HUES6 (cell line): ENCODE measurements around the gene IRS2.

ENCODE experiments used
- H3K27ac ChIP-seq: 2 replicates; pipeline ENCODE4 v1.7.0; 2013; ENCODE audit warnings: low read depth, mild to moderate bottlenecking, low read length, inconsistent platforms
- H3K27me3 ChIP-seq: 2 replicates; pipeline ENCODE4 v1.6.1; 2013; ENCODE audit warnings: low read length; ENCODE audit not compliant: control insufficient read depth, insufficient read depth
- H3K36me3 ChIP-seq: 2 replicates; pipeline ENCODE4 v1.6.1; 2013; ENCODE audit warnings: low read length; ENCODE audit not compliant: control insufficient read depth, insufficient read depth
- H3K4me1 ChIP-seq: 2 replicates; pipeline ENCODE4 v1.6.1; 2013; ENCODE audit warnings: low read length; ENCODE audit not compliant: control insufficient read depth, insufficient read depth
- H3K4me3 ChIP-seq: 2 replicates; pipeline ENCODE4 v1.5.1; 2013; ENCODE audit warnings: low read depth, low read length
- H3K9ac ChIP-seq: one replicate; pipeline ENCODE4 v1.6.1; 2013; ENCODE audit warnings: mild to moderate bottlenecking, low read length
- H3K9me3 ChIP-seq: 2 replicates; pipeline ENCODE4 v1.6.1; 2013; ENCODE audit warnings: low read depth, low read length; ENCODE audit not compliant: control insufficient read depth, insufficient read depth

Gene IRS2

DNA sequence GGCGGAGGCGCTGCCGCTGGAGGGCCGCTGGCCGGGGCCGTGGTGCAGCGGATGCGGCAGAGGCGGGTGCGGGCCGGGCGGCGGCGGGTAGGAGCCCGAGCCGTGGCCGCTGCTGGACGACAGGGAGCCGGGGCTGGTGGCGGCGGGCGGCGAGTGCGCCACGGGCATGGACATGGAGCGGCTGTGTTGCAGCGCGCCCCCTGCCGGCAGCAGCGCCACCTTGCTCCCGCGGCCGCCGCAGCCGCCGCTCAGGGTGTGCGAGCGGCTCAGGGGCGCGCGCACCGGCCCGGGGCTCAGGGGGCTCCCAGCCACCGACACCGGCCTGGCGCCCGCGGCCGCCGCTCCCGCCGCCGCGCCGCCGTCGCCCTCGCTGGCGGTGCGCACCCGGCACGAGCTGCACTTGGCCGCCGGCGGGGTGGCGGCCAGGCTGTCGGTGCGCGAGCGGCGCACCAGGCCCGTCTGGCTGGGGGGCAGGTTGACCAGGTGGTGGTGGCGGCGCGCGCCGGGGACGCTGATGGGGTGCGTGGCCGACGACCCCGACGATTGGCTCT lies 1.7 kb downstream of the IRS2 start:
- H3K27me3 ChIP-seq = peaks cover 15% of the 10 kb centered on the region
- H3K9ac ChIP-seq = peak overlapping the region; percentile 55
- no peaks in the 10 kb centered on the region for H3K9me3 ChIP-seq
- no peak overlapping the region for H3K27ac ChIP-seq
- peaks cover 4% of the 10 kb centered on the region; the same call in 1 of the 2 replicates for H3K36me3 ChIP-seq
- H3K4me1 ChIP-seq = peaks cover 16% of the 10 kb centered on the region
- peak overlapping the region; percentile 87 for H3K4me3 ChIP-seq

DNA sequence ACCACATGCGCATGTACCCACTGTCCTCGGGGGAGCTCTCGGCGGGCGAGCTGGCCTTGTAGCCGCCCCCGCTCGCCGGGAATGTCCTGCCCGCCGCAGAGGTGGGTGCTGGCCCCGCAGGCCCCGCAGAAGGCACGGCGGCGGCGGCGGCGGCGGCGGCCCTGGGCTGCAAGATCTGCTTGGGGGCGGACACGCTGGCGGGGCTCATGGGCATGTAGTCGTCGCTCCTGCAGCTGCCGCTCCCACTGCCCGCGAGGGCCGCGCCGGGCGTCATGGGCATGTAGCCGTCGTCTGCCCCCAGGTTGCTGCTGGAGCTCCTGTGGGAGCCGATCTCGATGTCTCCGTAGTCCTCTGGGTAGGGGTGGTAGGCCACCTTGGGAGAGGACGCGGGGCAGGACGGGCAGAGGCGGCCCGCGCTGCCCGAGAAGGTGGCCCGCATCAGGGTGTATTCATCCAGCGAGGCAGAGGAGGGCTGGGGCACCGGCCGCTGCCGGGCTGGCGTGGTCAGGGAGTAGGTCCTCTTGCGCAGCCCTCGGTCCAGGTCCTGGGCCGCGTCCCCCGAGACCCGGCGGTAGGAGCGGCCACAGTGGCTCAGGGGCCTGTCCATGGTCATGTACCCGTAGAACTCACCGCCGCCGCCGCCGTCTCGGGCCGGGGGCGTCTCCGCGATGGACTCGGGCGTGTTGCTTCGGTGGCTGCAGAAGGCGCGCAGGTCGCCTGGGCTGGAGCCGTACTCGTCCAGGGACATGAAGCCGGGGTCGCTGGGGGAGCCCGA lies 2.4 kb downstream of the IRS2 start:
- Histone ChIP-seq H3K27ac (no peak overlapping the region), H3K4me1 (peaks cover 21% of the 10 kb centered on the region), H3K9ac (peak overlapping the region; percentile 55), H3K4me3 (peak overlapping the region; percentile 71), H3K36me3 (peaks cover 4% of the 10 kb centered on the region; the same call in 1 of the 2 replicates), H3K9me3 (no peaks in the 10 kb centered on the region), H3K27me3 (peaks cover 15% of the 10 kb centered on the region)

DNA sequence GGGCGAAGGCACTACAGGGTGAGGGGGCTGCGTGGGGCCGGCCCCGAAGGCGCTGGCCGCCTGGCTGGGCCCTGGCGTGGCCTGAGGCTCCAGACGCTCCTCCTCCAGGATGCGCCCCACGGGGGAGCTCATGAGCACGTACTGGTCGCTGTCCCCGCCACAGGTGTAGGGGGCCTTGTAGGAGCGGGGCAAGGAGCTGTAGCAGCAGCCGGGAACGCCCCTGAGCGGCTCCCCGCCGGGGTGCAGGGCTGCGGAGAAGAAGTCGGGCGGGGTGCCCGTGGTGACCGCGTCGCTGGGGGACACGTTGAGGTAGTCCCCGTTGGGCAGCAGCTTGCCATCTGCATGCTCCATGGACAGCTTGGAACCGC lies 3.0 kb downstream of the IRS2 start:
- Histone ChIP-seq H3K4me1 (peaks cover 26% of the 10 kb centered on the region), H3K4me3 (peak overlapping the region; percentile 71; the same call in 1 of the 2 replicates), H3K36me3 (peaks cover 4% of the 10 kb centered on the region; the same call in 1 of the 2 replicates), H3K9ac (no peak overlapping the region), H3K27me3 (peaks cover 15% of the 10 kb centered on the region), H3K27ac (no peak overlapping the region), H3K9me3 (no peaks in the 10 kb centered on the region)

DNA sequence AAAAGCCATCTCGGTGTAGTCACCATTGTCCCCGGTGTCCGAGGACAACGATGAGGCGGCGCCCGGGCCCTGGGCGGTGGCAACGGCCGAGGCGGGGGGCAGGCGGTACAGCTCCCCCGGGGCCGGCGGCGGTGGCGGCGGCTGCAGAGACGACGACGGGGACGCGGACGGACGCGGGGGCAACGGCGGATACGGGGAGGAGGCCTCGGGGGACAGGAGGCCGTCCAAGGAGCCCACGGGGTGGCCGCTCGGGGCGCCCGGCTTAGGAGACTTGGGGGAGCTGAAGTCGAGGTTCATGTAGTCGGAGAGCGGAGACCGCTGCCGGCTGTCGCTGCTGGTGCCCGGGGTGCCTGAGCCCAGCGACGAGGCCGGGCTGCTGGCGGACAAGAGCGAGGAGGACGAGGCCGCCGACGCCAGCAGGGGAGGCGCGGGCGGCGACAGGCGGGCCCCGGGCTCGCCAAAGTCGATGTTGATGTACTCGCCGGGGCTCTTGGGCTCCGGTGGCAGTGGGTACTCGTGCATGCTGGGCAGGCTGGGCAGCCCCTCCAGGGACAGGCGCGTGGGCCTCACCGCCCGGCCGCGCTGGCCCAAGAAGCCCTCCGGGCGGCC lies 3.5 kb downstream of the IRS2 start:
- no peaks in the 10 kb centered on the region for H3K9me3 ChIP-seq
- H3K4me1 ChIP-seq = peaks cover 26% of the 10 kb centered on the region
- peaks cover 12% of the 10 kb centered on the region for H3K27me3 ChIP-seq
- no peak overlapping the region for H3K27ac ChIP-seq
- 0 out of 2 replicates have a peak overlapping the region, but pooled peaks have one; percentile 71 for H3K4me3 ChIP-seq
- peaks cover 4% of the 10 kb centered on the region; the same call in 1 of the 2 replicates for H3K36me3 ChIP-seq
- H3K9ac ChIP-seq = no peak overlapping the region

DNA sequence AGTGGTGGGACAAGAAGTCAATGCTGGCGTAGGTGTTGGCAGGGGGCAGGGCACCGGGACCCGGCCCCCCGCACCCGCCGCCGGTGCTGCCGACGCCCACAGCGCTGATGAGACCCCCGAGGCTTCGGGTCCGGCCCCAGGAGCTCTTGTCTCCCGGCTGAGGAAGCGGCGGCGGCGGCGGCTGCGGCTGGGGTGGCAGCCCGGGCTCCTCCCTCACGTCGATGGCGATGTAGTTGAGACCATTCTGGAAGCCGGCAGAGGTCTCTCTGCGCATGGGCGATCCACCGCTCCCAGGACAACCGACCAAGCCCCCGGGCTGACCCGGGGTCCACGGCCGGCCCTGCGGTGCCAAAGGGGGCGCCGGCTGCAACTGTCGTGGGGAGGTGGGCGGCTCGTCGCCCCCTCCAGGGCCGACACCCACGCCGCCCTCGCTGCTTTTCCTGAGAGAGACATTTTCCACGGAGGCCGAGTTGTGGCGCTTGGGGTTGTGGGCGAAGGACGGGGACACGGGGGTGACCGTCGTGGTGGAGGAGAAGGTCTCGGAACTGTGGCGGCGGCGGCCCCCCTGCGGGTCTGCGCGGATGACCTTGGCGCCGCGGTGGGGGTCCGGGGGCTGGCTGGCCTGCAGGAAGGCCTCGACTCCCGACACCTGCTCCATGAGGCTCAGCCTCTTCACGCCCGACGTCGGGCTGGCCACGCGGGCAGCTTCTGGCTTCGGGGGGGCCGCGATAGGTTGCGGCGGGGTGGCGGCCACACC lies 4.1 kb downstream of the IRS2 start:
- Histone ChIP-seq H3K9me3 (no peaks in the 10 kb centered on the region), H3K27me3 (peaks cover 12% of the 10 kb centered on the region), H3K27ac (no peak overlapping the region), H3K4me1 (peaks cover 26% of the 10 kb centered on the region), H3K9ac (no peak overlapping the region), H3K36me3 (peaks cover 4% of the 10 kb centered on the region; the same call in 1 of the 2 replicates), H3K4me3 (no peak overlapping the region)

DNA sequence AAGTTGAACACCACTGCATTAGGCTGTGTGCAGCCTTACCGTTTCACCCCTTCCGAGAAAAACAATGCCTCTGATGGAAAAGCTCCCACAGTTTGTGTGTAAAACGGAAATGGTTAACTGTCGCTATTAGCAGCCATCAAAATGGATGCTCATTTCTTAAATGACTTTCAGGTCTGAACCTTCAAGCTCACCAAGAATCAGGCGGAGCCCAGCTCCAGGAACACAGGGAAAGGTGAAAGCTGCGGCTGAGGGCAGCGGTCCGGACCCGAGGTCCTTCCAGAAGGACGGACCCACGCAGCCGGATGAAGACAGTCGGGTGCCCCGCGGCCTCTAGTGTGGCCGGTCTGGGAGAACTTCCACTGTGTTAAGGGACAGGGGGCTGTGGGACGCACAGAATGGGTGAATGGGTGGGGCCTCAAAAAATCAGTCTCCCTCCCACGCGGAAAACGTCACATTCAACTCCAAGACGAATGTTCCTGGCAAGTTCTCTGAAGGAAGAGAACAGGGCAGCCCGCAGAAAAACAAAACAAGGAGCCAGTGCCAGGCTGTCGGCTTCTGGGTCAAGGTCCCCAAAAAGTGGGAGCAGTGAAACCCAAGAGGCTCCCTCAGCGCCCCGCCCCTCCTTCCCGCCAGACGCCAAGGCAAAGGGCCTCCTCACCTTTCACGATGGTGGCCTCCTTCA lies 4.9 kb downstream of the IRS2 start:
- Histone ChIP-seq H3K4me3 (peak overlapping the region; percentile 16; the same call in 1 of the 2 replicates), H3K27me3 (peaks cover 12% of the 10 kb centered on the region), H3K9me3 (no peaks in the 10 kb centered on the region), H3K9ac (no peak overlapping the region), H3K36me3 (peaks cover 4% of the 10 kb centered on the region; the same call in 1 of the 2 replicates), H3K27ac (no peak overlapping the region), H3K4me1 (peaks cover 26% of the 10 kb centered on the region)

DNA sequence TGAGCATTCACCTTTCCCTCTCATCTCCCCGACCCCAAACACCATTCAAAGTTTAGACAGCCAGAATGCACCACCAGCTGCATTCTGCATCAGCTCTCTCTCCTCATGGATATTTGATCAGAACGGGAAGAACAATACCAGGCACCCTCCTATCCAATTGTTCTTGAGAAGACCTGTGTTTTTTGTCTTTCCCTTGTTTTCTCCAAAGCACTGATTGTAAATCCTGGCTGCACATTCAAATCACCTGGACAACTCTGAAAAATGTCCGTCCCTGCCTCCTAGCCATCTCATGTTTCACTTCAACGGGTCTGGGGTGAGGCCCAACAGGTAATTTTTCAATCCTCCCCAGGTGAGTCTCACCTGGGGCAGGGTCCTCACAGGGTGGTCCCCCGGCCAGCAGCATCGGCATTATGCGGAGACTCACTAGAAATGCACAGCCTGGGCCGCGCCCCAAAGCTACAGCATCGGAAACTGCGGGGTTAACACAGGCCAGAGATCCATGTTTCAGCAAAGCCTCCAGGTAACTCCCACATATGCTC lies 5.5 kb downstream of the IRS2 start:
- Histone ChIP-seq H3K4me1 (peaks cover 26% of the 10 kb centered on the region), H3K27me3 (peaks cover 12% of the 10 kb centered on the region), H3K9me3 (no peaks in the 10 kb centered on the region), H3K27ac (no peak overlapping the region), H3K36me3 (peaks cover 4% of the 10 kb centered on the region; the same call in 1 of the 2 replicates), H3K9ac (no peak overlapping the region), H3K4me3 (peak overlapping the region; percentile 16; the same call in 1 of the 2 replicates)

DNA sequence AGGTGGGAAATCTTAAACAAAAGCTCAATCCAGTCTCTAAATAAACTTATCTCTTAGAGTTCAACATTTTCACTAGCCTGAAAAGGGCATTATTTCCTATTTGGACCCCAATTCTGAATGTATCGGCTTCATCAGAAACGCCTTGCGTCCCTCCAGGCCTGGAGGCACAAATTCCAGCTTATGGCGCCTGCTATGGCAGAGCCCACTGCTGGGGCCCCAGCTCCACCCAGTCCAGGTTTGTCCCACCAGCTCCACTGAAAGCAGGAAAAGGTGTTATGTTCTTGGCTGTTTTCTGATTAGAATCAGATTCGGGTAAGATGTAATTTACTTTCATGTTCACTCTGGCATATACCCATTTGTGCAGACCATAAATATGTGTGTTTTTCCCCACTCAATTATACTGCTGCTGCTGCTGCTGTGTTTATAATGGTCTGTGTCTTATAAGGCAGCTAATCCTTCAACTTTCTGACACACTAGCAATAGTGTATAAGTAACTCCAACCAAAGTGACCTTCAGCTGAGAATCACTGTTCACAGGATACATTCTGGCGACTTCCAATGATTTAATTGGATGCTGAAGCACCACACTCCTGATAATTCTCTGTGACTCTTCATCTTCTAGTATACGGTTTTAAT lies 6.4 kb downstream of the IRS2 start:
- Histone ChIP-seq H3K9ac (no peak overlapping the region), H3K4me1 (peaks cover 26% of the 10 kb centered on the region), H3K27me3 (peaks cover 8% of the 10 kb centered on the region), H3K27ac (no peak overlapping the region), H3K36me3 (peaks cover 4% of the 10 kb centered on the region; the same call in 1 of the 2 replicates), H3K9me3 (no peaks in the 10 kb centered on the region), H3K4me3 (peak overlapping the region; percentile 16; the same call in 1 of the 2 replicates)

DNA sequence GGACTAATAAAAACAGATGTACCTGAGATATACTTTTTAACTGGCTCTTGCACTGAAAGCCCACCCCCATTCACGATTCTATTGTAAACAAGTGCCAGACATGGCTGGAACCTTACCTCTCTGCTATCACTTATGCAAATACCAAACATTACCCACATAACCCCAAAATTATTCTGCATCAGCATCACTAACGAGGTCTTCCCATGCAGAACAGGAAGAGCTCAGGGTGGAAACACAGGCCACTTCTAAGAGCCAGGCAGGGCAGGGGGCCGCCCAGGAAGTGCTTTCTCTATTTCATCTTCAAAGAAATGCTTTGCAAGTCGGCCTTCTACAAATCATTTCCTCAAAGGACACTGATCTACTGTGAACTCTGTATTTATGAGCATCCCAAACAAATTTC lies 7.3 kb downstream of the IRS2 start:
- peaks cover 26% of the 10 kb centered on the region for H3K4me1 ChIP-seq
- H3K4me3 ChIP-seq = no peak overlapping the region
- no peaks in the 10 kb centered on the region for H3K9me3 ChIP-seq
- H3K27me3 ChIP-seq = peaks cover 2% of the 10 kb centered on the region; the same call in 1 of the 2 replicates
- peaks cover 4% of the 10 kb centered on the region; the same call in 1 of the 2 replicates for H3K36me3 ChIP-seq
- no peak overlapping the region for H3K27ac ChIP-seq
- H3K9ac ChIP-seq = no peak overlapping the region
